Measurements from ENCODE around the gene DNAJC12. TPM values are rescaled to one million over a fixed set of nuclear protein-coding genes. Genes with fewer than 3 reads are reported as not detected.

Gene DNAJC12
- total RNA-seq, 1 donor from 2014 or later = 3.8 TPM

GRCh38 chr10:67861750-67862432, 23.9 kb upstream of the DNAJC12 start:
- no peaks in the 10 kb centered on the region for H3K36me3 Mint-ChIP-seq (ENCODE audit: low read depth)
- no peaks in the 10 kb centered on the region for H3K27me3 Mint-ChIP-seq (ENCODE audit: low read depth)
- H3K9me3 Mint-ChIP-seq = no peaks in the 10 kb centered on the region
- no peak for DNase-seq (ENCODE audit: low read depth, low spot score)
- peaks cover 9% of the 10 kb centered on the region for H3K4me1 Mint-ChIP-seq
- TF ChIP-seq, protein P1, sequence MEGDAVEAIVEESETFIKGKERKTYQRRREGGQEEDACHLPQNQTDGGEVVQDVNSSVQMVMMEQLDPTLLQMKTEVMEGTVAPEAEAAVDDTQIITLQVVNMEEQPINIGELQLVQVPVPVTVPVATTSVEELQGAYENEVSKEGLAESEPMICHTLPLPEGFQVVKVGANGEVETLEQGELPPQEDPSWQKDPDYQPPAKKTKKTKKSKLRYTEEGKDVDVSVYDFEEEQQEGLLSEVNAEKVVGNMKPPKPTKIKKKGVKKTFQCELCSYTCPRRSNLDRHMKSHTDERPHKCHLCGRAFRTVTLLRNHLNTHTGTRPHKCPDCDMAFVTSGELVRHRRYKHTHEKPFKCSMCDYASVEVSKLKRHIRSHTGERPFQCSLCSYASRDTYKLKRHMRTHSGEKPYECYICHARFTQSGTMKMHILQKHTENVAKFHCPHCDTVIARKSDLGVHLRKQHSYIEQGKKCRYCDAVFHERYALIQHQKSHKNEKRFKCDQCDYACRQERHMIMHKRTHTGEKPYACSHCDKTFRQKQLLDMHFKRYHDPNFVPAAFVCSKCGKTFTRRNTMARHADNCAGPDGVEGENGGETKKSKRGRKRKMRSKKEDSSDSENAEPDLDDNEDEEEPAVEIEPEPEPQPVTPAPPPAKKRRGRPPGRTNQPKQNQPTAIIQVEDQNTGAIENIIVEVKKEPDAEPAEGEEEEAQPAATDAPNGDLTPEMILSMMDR (conservative IDR thresholded peaks at IDR 0.05) = no peak
- no peak overlapping the region for H3K4me3 Mint-ChIP-seq
- no peak overlapping the region for H3K27ac Mint-ChIP-seq (ENCODE audit: unreplicated experiment)

GRCh38 chr10:67858971-67859370, 21.0 kb upstream of the DNAJC12 start:
- Mint-ChIP-seq H3K4me1 (peaks cover 9% of the 10 kb centered on the region), H3K27ac (ENCODE audit: unreplicated experiment) (no peak overlapping the region), H3K4me3 (no peak overlapping the region)

DNA sequence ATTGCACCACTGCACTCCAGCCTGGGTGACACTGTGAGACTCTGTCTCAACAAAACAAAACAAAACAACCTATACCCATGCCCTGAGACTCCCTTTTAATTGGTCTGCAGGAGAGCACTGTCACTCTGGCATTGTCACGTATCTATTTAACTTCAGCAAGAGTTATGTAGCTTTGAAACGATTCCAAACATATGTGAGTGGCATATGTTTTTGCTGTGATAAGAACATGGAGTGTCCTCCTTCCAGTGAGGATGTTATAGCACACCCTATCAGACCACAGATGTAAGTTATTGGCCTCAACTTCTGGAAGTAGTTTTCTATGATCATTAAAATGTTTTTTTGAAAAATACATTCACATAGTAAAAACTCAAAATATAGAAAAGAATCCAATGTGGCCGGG, 15.5 kb upstream of the DNAJC12 start:
- TF ChIP-seq, protein P1 (conservative IDR thresholded peaks at IDR 0.05) = no peak
- Mint-ChIP-seq H3K27me3 (ENCODE audit: low read depth) (no peaks in the 10 kb centered on the region), H3K36me3 (ENCODE audit: low read depth) (no peaks in the 10 kb centered on the region), H3K9me3 (no peaks in the 10 kb centered on the region), H3K4me1 (peaks cover 10% of the 10 kb centered on the region), H3K27ac (ENCODE audit: unreplicated experiment) (no peak overlapping the region), H3K4me3 (no peak overlapping the region)
- no peak for DNase-seq (ENCODE audit: low read depth, low spot score)

More at GRCh38 chr10:67858971-67859370, 21.0 kb upstream of the DNAJC12 start:
- no peaks in the 10 kb centered on the region for H3K9me3 Mint-ChIP-seq
- no peaks in the 10 kb centered on the region for H3K27me3 Mint-ChIP-seq (ENCODE audit: low read depth)
- no peak for DNase-seq (ENCODE audit: low read depth, low spot score)
- TF ChIP-seq, protein P1 (conservative IDR thresholded peaks at IDR 0.05) = no peak
- no peaks in the 10 kb centered on the region for H3K36me3 Mint-ChIP-seq (ENCODE audit: low read depth)

- DNase-seq (ENCODE audit: low read depth, low spot score) = no peak
- H3K27ac Mint-ChIP-seq (ENCODE audit: unreplicated experiment) = no peak overlapping the region
- peaks cover 10% of the 10 kb centered on the region for H3K4me1 Mint-ChIP-seq
- TF ChIP-seq, protein P1 (conservative IDR thresholded peaks at IDR 0.05) = no peak
- no peaks in the 10 kb centered on the region for H3K36me3 Mint-ChIP-seq (ENCODE audit: low read depth)
- no peaks in the 10 kb centered on the region for H3K9me3 Mint-ChIP-seq
- H3K27me3 Mint-ChIP-seq (ENCODE audit: low read depth) = no peaks in the 10 kb centered on the region
- peak overlapping the region; percentile 54 for H3K4me3 Mint-ChIP-seq
Measured at GRCh38 chr10:67852761-67853160, 14.8 kb upstream of the DNAJC12 start.

DNA sequence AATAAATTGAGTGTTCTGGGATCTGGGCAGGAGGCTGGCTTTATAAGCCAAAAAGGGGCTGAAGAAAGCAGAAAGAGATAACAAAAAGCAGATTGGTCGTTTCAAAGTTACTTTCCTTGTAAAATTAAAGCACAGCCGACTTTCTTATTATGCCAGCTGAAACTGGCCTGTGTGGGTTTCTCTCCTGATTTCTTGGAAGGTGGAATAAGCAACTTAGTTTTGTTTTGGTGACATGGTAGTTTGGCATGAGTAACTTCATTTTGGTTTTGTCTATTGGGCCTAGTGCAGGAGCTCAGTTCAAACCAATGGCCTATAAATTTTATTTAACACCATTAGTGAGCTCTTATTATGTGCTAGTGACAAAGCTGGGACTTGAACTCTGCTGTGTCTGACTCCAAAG, 13.2 kb upstream of the DNAJC12 start:
- Mint-ChIP-seq H3K36me3 (ENCODE audit: low read depth) (no peaks in the 10 kb centered on the region), H3K4me3 (peak overlapping the region; percentile 31), H3K9me3 (no peaks in the 10 kb centered on the region), H3K27ac (ENCODE audit: unreplicated experiment) (no peak overlapping the region), H3K27me3 (ENCODE audit: low read depth) (no peaks in the 10 kb centered on the region), H3K4me1 (peaks cover 10% of the 10 kb centered on the region)
- DNase-seq (ENCODE audit: low read depth, low spot score) = no peak
- TF ChIP-seq, protein P1 (conservative IDR thresholded peaks at IDR 0.05) = no peak
